ENCODE data around the gene BOLA1.
"Not testable (repeated sequence)": the region's sequence is repeated elsewhere in the genome, so short reads cannot be mapped to it uniquely, and the experiment has no call there.

The BOLA1 gene

GRCh38 chr1:149899460-149900284 lies at the start of gene BOLA1:
Gene BOLA1 (plus strand): TSS chr1:149899568. CDS start chr1:149900060, 492 bp downstream.
- DNase-seq = peak; percentile 88

GRCh38 chr1:149849947-149850360 lies 49.4 kb upstream of the BOLA1 start:
- no peak for DNase-seq

- DNase-seq = not testable (repeated sequence)
Measured at GRCh38 chr1:149850732-149851345, 48.5 kb upstream of the BOLA1 start.

DNA sequence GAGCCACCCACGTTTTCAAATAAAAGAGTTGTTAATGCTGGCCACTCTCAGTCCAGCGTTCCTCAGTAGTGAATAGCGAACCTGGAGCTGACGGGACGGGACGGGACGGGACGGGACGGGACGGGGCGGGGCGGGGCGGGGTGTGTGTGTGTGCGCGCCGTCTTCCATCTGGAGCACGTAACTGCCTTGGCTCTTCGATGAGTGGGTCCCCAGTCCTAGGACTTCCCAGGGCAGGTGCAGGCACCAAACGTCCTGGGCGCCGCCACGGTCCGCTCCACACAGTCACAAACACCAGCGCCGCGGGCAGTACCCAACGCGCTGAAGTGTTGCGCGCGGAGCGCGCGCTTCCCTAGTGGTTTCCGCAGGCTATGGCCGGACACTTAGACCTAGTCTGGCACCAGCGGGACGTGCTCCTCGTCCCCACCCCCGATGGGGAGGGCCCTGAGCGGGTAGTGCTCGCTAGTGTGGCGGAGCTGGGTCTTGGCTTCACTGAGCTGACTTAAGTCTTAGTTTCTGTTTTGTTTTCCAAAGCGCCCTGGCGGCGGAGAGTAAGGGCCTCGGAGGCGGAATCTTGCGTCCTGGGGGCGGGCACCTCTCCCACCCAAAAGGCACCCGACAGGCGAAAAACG lies 47.7 kb upstream of the BOLA1 start:
- DNase-seq = not testable (repeated sequence)

DNA sequence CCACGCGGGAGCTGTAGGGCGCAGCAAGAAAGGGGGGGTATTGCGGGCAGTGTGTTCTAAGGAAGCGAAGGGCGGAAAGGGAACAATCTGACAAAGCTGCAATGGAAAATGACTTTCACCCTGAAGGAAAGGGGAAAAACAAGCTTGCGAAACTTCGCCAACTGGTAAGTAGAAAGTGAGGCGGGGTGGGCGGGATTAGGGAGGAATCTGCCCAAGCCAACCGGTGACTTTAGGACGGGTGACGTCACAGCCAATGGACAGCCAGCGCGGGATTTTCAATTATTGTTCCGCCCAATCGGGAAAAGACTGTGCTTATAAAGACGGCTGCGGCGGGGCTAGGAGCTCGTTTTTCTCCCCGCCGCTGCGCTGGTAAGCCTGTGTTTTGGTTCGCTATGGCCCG lies 47.1 kb upstream of the BOLA1 start:
- DNase-seq = not testable (repeated sequence)

DNA sequence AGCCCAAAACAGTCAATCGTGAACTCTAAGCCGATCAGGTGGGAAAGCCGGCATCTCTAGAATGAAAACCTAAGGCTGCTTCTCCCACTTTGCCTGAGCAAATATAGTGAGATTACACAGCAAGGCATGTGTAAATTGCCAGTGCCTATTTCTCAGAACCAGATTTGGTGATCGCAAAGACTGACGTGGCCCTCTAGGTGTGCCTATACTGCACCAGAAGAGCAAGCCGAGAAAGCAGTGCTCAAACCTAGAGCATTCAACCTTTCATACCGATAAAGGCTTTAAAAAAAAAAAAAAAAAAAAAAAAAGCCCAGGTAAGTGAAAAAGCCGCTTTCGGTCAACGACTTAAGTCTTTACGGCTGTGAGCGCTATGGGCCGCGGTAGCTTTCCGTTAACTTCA lies 39.1 kb upstream of the BOLA1 start:
- DNase-seq = not testable (repeated sequence)

DNA sequence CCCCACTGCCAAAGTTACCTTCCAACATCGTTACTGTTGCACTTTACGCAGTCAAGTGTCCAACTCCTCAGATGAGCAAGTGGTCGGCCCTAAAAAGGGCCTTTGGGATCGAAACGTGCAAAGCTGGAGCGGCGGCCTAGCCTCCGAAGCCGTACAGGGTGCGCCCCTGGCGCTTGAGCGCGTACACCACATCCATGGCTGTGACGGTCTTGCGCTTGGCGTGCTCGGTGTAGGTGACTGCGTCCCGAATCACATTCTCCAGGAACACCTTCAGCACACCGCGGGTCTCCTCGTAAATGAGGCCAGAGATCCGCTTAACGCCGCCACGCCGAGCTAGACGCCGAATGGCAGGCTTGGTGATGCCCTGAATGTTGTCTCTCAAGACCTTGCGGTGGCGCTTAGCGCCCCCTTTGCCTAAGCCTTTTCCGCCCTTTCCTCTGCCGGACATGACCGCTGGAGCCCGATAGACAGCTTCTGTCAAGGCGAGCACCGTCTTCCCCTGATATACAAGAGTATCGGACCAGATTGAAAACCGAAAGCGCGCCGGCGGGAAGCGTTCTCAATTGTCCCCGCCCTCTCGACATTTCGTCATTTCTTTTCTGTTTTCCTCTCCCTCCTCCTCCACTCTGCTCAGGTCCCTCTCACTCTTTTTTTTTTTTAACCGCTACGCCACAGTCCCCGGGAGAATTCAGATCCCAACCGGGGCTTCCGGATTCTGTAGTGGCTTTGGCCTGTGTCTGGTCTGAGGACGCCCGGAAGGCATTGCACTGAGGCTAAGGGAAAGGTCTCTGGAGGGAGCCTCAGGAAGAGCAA lies 38.5 kb upstream of the BOLA1 start:
- DNase-seq = not testable (repeated sequence)

GRCh38 chr1:149861497-149862054 lies 37.8 kb upstream of the BOLA1 start:
- DNase-seq = not testable (repeated sequence)

DNA sequence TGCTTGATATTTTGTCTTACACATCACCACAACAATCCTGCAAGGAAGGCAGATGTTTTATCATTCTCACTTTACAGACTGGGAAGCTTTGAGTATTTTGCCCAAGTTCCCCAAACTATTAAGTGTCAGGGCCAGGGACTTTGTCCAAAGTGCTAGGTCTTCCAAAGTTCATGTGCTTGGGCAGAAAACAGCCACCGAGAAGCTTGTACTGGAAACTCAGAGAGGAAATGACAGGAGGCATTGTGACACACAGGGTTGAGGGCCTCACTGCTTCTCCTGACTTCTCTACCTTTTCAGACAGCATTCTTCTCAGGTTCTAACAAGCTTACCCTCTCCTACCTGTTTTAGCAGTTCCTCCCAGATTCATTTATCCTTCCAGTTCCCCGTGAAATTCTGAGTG lies 32.5 kb upstream of the BOLA1 start:
- DNase-seq = not testable (repeated sequence)

- not testable (repeated sequence) for DNase-seq
Measured at GRCh38 chr1:149873060-149873459, 26.3 kb upstream of the BOLA1 start.

- no peak for DNase-seq
Measured at GRCh38 chr1:149877211-149877946, 22.0 kb upstream of the BOLA1 start.

DNA sequence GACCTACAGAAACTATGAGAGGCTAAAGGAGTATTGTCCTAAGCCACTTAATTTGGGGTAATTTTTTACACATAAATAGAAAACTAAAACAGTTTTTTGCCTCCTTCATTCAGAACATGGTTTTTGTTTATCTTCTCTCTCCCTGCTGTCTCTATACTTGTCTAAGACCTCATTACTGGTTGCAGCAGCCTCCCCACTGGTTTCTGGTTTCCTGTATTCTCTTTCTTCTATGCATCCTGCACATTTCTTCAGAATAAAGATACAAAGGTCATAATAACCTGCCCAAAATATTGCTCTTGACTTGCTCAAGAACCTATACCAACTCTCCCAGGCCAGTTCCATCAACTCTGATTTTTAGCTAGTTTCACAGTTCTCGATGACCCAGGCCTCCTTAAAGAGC lies 19.8 kb upstream of the BOLA1 start:
- no peak for DNase-seq

- DNase-seq = no peak
Measured at GRCh38 chr1:149881876-149882275, 17.5 kb upstream of the BOLA1 start.

- DNase-seq = peak; percentile 44
Measured at GRCh38 chr1:149883598-149884247, 15.6 kb upstream of the BOLA1 start.

DNA sequence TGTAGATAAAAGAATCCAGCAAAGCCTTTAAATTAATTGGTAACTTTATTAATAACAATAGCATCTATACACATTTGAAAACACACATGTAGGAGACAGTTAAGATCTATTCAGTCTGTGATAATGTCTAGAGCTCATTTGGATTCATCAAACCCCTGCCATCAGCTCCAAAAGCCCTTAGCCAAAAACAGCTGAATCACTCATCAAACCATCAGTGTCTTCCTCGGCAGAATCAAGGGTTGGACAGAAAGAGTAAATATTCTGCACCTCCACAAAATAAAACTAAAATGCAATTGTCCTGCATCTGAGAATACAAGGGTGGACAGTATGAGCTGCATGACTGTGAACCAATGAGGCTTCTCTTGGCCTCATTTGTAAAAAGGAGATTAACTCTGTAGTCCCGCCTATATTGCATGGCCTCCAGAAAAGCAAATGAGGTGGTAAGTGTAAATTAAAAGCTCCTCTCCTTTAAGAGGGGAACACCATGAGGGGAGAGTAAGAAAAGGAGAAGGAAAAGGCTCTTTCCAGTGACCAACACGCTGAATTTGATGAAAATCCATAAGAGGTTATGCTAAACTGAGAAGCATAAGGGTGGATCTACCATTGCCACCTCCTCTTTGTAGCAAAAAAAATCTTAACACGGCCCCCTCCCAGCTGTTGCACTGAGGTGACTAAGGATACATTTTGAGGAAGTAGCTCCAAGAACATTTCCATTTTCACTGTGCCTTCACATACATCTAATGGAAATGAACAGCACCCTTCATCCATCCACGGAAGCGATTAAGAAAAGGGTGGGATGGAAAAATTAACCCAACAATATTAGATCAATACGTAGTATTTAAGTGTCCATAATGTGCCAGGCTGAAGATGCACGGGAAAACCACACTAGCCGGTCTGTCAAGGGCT lies 14.7 kb upstream of the BOLA1 start:
- DNase-seq = peak; percentile 36

DNA sequence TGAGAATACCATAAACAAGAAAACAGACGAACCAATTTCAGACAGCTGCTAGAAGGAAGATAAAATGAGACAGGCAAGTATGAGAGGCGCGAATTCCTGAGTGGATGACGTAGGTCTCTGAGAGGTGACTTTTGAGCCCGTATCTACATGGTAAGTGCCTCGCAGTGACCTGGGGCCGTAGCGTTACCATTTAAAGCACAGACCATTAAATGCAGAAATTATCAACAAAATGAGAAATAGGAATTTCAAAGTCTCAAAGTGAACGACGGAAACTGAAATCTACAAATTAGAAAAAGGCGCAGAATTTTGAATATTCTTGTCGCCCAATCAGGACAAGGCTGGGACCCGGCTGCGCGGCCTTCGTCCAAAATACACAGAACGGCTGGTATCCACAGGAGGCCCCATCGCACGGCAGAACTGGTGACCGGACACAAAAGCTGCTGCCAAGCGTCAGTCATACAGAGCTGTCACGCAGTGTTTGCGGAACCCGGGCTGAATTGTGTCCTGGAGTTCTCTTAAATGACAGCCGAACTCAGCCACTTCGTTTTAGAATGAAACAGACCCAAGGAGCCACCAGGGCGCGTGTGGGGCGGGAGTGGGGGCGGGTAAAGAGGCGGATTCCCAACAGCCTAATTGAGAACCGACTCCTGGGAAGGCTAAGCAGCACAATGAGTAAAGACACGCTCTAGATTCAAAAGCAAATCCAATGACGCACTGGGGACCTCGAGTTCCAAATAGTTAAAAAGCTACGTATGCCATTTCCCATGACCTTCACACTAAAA lies 13.8 kb upstream of the BOLA1 start:
- DNase-seq = peak; percentile 91

DNA sequence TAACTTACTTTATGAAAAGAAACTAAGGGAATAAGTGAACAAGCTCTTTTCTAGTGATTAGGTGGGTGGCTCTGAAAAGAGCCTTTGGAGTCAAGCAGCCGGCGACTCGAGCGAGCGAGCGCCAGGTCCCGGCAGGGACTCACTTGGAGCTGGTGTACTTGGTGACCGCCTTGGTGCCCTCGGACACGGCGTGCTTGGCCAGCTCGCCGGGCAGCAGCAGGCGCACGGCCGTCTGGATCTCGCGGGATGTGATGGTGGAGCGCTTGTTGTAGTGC lies 13.3 kb upstream of the BOLA1 start:
- DNase-seq = not testable (repeated sequence)

DNA sequence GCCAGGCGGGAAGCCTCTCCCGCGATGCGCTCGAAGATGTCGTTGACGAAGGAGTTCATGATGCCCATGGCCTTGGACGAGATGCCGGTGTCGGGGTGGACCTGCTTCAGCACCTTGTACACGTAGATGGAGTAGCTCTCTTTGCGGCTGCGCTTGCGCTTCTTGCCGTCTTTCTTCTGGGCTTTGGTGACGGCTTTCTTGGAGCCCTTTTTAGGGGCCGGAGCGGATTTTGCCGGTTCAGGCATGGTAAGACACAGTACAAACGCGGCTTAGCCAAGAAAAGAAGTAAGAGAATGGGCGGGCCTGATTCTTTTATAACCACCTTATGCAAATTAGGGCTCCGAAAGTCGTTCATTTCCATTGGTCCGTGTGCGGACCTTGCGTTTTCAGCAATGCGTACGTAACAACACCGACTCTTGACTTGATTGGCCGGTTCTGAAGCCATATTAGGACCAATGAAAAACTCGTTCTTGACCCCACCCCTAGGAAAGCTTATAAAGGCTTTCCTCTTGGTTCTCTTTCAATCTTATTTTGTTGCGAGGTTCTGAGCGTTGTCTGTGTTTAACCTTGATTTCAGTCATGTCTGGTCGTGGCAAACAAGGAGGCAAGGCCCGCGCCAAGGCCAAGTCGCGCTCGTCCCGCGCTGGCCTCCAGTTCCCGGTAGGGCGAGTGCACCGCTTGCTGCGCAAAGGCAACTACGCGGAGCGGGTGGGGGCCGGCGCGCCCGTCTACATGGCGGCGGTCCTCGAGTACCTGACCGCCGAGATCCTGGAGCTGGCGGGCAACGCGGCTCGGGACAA lies 12.8 kb upstream of the BOLA1 start:
- peak; percentile 92 for DNase-seq

GRCh38 chr1:149887196-149887455 lies 12.2 kb upstream of the BOLA1 start:
- DNase-seq = not testable (repeated sequence)

Measured in activated CD8-positive, alpha-beta memory T cell treated with anti-CD3 and anti-CD28 coated beads, Interleukin-2, amount 50 U/mL, for 48 hours (primary cell).